Ecto neural progenitor cell (in vitro differentiated cells): Measurements from ENCODE around the gene ACKR1.

Experiments used
- DNase-seq: peaks from one replicate; pipeline ENCODE4 v3.0.0-alpha.2; 2018; ENCODE audit warnings: low spot score

The ACKR1 gene

DNA sequence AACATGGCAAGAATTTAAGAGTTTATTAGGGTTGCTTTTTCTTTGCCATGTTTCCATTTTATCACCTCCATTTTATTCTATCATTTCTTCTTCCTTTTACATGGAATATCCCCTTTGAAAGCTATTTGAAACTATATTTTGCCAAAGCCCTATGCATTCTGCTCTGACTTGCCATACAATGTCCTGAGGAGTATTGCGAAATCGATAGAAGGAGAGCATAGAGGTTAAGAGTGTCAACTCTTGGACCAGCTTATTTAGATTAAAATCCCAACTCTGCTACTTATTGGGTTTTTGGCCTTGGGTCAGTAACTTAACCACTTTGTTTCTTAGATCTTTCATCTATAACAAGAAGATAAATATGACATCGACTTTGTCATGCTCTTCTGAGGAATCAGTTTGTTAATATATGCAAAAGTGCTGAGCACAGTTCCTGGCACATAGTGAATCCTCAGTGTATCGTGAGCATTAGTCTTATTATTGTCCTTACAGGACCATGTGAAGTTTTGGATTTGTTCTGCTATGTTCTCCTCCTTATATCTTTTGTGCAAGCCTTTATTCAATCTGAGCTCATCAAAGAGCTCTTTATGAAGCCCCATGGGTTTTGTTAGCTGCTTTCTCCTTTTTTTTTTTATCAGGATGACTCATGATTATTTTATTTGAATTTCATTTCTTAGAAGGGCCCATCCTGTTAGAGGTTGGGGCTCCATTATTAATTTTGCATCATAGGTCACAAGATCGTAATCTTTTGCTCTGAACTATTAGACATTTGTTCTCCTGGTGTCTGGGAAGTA, 17.6 kb downstream of the ACKR1 start:
- DNase-seq = no peak

DNA sequence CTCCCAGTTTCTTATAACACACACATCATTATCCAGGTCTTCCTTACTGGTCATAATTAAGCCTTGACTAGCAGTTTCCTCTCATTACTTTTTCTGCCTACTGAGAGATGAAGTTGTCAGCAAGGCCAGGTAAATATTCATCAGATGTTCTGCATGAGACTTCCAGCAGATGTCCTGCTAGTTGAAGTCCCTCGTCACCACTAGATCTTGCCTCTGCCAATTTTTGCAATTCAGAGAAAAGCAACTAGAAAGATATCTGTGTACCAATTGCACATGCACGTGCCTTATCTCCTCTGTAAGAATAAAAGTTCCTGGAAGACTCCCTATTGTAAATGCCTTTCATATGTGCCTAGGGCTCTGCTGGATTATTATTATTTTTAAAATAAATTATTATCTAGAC, 18.3 kb downstream of the ACKR1 start:
- DNase-seq = no peak

DNA sequence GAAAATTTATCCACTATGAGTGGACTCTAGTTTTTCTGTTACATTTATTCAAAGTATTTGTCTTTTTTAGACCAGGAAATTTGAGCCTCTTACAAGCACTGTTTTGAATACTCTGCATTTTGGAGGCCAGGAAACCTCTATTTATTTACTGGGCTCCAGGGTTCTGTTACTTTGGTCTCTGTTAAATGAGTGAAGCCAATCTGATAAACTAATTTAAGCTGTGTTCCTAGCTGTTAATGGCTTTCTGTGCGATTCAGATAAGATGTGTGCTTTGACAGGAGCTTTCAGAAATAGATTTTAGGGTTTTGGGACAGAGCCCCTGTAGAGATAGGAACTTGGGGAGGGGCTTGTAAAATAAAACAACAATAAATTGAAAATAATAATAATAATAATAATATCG, 23.9 kb downstream of the ACKR1 start:
- no peak for DNase-seq

DNA sequence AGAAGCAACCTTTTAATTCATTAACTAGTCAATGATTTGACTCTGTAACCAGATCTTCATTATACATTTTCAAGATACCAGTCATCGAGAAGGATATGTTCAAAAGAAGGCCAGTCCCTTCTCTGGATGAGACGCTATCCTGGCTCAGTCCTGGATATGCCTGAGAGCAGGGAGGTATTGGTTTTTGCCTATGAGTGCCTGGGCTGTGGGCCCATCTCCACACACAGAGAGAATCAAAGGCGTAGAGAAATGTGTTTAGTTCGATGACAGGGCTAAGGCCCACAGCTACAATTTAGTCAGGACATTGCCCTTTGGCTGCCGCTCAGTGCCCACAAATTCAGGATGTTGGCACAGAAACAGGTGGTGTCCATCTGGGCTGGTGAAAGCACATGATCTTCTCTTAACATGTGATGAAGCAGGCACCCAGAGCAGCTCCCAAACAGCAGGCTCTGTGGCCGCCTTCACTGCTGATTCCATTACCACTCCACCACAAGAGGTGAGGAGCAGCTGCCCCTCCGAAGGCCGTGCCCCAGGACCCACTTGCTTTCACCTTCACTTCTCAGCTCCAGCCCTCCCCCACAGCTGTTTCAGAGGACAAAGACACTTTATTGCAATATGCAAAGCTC, 24.7 kb downstream of the ACKR1 start:
- no peak for DNase-seq

DNA sequence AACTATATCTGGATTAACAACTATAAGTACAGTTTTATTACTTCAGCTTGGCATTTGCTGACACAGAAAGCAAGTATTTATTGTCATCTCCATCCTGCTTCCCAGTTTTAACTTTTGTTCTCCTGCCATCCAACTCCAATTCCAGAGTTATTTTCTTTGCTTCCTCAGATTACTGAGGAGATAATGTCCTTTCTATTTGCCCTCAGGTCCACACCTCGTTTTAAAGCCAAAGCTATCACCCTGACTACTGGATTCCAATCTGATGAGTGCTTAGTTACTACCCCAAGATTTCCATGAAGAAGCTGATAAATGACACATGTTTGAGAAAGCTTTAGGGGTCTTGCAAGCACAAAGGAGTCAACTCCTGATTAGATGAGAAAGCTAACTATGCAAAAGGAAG, 25.2 kb downstream of the ACKR1 start:
- no peak for DNase-seq

DNA sequence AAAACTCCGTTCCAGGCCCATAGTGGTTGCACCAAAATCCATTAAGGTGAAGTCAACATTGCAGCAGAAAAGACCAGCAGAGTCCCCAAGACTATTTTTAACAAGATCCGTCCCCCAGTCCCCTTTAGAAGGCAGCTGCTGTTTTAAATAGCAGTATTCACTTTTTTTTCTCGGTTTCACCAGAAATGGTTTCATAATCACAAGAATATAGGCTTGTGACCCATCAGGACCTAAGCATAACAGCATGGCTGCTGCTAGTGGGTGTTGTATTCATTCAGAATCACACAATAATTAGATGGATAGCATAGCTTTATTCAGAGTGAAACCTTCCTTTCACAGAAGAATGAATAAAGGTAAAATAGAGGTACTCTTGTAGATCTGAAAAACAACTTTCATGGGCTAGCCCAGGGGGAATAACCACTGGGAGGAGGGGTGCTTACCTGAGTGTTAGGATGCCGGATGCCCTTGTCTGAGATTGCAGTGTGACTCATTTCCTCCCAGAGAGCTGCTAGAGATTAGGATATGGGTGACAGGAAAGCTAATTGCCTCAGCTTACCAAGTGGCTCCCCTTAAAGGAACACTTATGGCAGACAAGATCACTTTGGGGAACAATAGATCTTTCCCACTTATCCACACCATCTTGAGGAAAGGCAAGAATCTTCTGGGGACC, 35.0 kb downstream of the ACKR1 start:
- DNase-seq = no peak

DNA sequence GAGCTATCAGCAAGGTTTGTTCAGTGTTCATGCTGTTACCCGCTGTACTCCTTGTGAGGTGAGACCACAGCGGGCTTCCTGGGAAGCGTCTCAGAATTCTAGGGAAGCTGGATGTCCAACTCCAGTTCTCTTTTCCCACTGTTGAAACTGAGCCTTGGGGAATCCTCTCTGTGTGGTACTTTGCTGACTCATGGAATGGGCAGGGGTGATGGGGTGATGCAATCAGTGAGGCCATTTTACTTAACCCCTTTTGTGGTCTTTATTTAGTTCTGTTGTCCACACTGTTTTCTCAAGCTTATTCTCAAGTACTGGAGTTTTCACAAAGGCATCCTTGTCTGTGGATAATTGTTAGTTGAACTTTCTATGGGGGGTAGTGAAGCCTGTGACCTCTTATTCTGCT, 42.6 kb downstream of the ACKR1 start:
- DNase-seq = no peak

DNA sequence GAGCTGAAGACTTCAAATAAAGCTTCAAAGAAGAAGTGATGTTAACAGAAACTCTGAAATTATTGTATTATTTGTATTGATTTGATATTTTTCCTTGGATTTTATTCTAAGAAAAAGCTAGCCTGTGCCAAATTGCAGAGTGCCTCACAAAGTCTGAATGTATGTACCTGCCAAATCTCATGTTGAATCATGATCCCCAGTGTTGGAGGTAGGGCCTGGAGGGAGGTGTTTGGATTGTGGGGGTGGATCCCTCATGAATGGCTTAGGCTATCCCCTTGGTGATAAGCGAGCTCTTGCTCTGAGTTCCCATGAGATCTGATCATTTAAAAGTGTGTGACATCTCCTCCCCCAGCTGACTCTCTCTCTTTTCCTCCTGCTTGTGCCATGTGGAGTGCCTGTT, 43.6 kb downstream of the ACKR1 start:
- DNase-seq = no peak

DNA sequence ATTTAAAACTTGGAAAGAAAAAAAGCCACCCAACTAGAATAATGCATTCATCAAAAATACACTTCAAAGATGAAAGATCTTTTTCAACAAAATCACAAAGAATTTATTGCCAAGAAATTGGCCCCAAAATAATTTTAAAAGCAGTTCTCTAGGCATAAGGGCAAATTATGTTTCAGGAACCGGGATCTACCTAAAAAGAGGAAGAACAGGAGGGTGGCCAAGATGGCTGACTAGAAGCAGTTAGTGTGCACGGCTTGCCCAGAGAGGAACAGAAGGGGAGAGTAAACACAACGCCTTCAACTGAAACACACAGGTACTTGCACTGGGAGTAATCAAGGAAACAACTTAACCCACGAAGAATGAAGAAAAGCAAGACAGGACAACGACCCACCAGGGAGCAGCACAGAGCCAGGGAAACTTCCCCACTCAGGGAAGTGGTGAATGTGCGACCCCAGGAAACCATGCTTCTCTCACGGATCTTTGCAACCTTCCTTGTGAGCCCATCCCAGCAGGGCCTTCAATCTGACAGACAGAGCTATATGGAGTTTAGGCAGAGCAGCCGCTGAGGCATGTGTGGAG, 46.1 kb downstream of the ACKR1 start:
- no peak for DNase-seq
